Body of pancreas (tissue), 4 donors: ENCODE results near the gene DGKI.

Source experiments
- POLR2A ChIP-seq, 3 donors: fragments of 450-650 bp; IDR thresholded peaks; one replicate each; pipeline ENCODE4 v1.6.1; 2016; ENCODE audit warnings: antibody characterized with exemption in 3 of 3, mild to moderate bottlenecking in 2 of 3
- TF ChIP-seq, protein P1 (sequence below), 7 experiments: fragments of 450-650 bp in 4 of 7; fragments of 200-600 bp in 3 of 7; sonication (generic) in 3 of 7; IDR thresholded peaks; one replicate each; pipeline ENCODE4 v1.5.1; 2016 to 2019; ENCODE audit warnings: antibody characterized with exemption in 7 of 7

DNA sequence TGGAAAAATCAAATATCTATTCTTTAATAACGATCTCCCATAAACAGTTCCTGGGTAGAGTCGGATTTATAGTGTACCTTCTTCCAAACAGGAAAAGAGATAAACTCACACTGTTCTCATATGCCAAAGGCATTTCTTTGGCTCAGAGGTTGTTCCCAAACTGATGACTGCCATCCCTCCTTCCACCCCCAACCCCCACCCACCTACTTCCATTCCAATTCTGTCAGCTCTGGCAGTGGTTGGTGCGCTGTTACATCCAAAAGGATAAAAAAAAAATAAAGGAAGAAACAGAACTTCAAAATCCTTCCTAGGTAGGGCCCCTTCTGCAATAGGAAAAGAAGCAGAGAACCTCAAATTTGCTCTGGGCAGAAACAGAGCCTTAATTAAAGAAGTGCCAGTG is 104.7 kb downstream of the DGKI start:
- TF ChIP-seq POLR2A (IDR thresholded peaks at IDR 0.05): no peak
- TF ChIP-seq, protein P1, sequence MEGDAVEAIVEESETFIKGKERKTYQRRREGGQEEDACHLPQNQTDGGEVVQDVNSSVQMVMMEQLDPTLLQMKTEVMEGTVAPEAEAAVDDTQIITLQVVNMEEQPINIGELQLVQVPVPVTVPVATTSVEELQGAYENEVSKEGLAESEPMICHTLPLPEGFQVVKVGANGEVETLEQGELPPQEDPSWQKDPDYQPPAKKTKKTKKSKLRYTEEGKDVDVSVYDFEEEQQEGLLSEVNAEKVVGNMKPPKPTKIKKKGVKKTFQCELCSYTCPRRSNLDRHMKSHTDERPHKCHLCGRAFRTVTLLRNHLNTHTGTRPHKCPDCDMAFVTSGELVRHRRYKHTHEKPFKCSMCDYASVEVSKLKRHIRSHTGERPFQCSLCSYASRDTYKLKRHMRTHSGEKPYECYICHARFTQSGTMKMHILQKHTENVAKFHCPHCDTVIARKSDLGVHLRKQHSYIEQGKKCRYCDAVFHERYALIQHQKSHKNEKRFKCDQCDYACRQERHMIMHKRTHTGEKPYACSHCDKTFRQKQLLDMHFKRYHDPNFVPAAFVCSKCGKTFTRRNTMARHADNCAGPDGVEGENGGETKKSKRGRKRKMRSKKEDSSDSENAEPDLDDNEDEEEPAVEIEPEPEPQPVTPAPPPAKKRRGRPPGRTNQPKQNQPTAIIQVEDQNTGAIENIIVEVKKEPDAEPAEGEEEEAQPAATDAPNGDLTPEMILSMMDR (IDR thresholded peaks at IDR 0.05): no peak
